ENCODE data around the gene RAB10. TPM values are rescaled to one million over a fixed set of nuclear protein-coding genes. Genes with fewer than 3 reads are reported as not detected.
A peak's percentile ranks its signal among the peaks of the same experiment; 100 is the strongest.

RAB10 gene
- total RNA-seq, 1 experiment from 2014 or later: 140 TPM

DNA sequence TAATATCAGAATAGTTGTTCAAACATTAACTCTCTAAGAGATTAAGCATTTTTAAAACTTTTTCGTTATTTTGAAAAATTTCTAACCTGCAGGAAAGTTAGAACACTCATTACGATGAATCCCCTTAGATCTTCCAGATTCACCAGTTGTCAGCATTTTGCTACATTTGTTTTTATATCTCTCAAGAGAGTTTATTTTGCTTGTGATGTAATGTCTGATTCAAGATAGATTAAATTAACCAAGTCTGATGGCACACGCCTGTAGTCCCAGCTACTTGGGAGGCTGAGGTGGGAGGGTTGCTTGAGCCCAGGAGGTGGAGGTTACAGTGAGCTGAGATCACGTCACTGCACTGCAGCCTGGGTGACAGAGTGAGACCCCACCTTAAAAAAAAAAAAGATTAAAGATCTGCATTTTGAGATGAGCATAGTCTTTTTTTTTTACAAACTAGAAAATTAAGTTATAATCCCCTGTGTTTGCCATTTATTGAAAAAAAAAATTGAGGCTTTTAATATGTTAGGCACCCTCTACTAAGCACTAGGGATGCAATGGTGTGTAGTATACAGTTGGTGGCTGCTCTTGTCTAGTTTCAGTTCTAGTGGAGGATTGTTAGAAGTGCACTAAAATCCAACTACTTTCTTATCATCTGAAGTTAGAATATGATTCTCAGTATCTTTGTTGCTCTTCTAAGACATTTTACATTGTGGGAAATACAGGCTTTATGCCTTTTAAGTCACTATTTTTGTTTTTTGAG lies 20.9 kb downstream of the RAB10 start:
- CTCF ChIA-PET: no interaction called here
- no TSS peak for BruUV-seq (replicated peaks)
- TF ChIP-seq, protein P1, sequence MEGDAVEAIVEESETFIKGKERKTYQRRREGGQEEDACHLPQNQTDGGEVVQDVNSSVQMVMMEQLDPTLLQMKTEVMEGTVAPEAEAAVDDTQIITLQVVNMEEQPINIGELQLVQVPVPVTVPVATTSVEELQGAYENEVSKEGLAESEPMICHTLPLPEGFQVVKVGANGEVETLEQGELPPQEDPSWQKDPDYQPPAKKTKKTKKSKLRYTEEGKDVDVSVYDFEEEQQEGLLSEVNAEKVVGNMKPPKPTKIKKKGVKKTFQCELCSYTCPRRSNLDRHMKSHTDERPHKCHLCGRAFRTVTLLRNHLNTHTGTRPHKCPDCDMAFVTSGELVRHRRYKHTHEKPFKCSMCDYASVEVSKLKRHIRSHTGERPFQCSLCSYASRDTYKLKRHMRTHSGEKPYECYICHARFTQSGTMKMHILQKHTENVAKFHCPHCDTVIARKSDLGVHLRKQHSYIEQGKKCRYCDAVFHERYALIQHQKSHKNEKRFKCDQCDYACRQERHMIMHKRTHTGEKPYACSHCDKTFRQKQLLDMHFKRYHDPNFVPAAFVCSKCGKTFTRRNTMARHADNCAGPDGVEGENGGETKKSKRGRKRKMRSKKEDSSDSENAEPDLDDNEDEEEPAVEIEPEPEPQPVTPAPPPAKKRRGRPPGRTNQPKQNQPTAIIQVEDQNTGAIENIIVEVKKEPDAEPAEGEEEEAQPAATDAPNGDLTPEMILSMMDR (conservative IDR thresholded peaks at IDR 0.05; ENCODE audit: low read depth, low read length): no peak
- no peak for TF ChIP-seq EZH2 (IDR thresholded peaks at IDR 0.05; ENCODE audit: borderline replicate concordance, low read depth, low read length, poor library complexity, severe bottlenecking)
- no peak for DNase-seq (ENCODE audit: low spot score)
- Histone ChIP-seq H3K4me1 (ENCODE audit: insufficient read depth, low read length, poor library complexity, severe bottlenecking) (peaks cover 4% of the 10 kb centered on the region), H3K27ac (ENCODE audit: low read depth, low read length, poor library complexity, severe bottlenecking) (no peak overlapping the region), H3K9me3 (ENCODE audit: low read depth, low read length, poor library complexity, severe bottlenecking) (no peaks in the 10 kb centered on the region), H3K4me3 (ENCODE audit: low read depth, low read length, poor library complexity, severe bottlenecking) (no peak overlapping the region), H3K36me3 (ENCODE audit: insufficient read depth, low read length, poor library complexity, severe bottlenecking) (no peaks in the 10 kb centered on the region), H3K27me3 (replicated peaks; ENCODE audit: insufficient read depth, low read depth, low read length, poor library complexity) (no peaks in the 10 kb centered on the region)
- POLR2A ChIA-PET (ENCODE audit: low non-redundant PET): no interaction called here
- intact Hi-C loops (cut with micrococcal nuclease; ENCODE audit: unreplicated experiment): no loop called here

DNA sequence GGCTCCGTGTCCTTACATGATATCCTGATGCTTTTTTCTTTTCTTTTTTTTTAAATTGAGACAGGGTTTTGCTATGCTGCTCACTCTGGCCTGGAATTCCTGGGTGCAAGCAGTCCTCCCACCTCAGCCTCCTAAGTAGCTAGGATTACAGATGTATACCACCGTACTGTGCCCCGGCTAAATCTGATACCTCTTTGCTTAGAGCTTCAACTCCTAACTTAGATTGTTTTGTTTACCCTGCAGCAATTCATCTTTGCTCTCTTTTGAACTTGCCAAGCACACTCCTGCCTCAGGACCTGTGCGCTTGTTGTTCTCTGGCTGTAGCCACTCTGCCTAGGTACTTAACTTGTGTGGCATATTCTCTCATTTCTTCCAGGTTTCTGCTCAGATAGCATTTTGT lies 24.5 kb downstream of the RAB10 start:
- CTCF ChIA-PET: no interaction called here

DNA sequence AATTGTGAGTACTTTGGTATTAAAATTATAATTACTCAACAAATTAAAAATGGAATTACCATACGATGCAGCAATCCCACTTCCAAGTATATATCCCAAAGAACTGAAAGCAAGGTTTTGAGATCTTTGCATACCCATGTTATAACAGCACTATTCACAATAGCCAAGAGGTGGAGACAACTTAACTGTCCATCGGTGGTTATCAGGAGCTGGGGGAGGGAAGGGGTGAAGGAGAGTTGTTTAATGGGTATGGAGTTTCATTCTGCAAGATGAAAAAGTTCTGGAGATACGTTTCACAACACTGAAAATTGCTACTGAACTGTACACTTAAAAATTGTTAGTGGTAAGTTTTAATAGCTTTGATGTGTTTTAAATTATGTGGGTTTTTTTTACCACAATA lies 25.7 kb downstream of the RAB10 start:
- TF ChIP-seq, protein P1 (conservative IDR thresholded peaks at IDR 0.05; ENCODE audit: low read depth, low read length): 0 out of 2 replicates have a peak, but pooled peaks have one; percentile 12
- TF ChIP-seq EZH2 (IDR thresholded peaks at IDR 0.05; ENCODE audit: borderline replicate concordance, low read depth, low read length, poor library complexity, severe bottlenecking): no peak
- intact Hi-C loops (cut with micrococcal nuclease; ENCODE audit: unreplicated experiment): no loop called here
- BruUV-seq (replicated peaks): no TSS peak
- H3K27ac ChIP-seq (ENCODE audit: low read depth, low read length, poor library complexity, severe bottlenecking): no peak overlapping the region
- H3K9me3 ChIP-seq (ENCODE audit: low read depth, low read length, poor library complexity, severe bottlenecking): no peaks in the 10 kb centered on the region
- no peaks in the 10 kb centered on the region for H3K4me1 ChIP-seq (ENCODE audit: insufficient read depth, low read length, poor library complexity, severe bottlenecking)
- peaks cover 6% of the 10 kb centered on the region for H3K36me3 ChIP-seq (ENCODE audit: insufficient read depth, low read length, poor library complexity, severe bottlenecking)
- no peak overlapping the region for H3K4me3 ChIP-seq (ENCODE audit: low read depth, low read length, poor library complexity, severe bottlenecking)
- no peak for DNase-seq (ENCODE audit: low spot score)
- ChIA-PET CTCF (no interaction called here), POLR2A (ENCODE audit: low non-redundant PET) (no interaction called here)
- H3K27me3 ChIP-seq (replicated peaks; ENCODE audit: insufficient read depth, low read depth, low read length, poor library complexity): no peaks in the 10 kb centered on the region

More for the DNA sequence above, 24.5 kb downstream of the RAB10 start:
- no peak for TF ChIP-seq EZH2 (IDR thresholded peaks at IDR 0.05; ENCODE audit: borderline replicate concordance, low read depth, low read length, poor library complexity, severe bottlenecking)
- TF ChIP-seq, protein P1 (conservative IDR thresholded peaks at IDR 0.05; ENCODE audit: low read depth, low read length): no peak
- Histone ChIP-seq H3K9me3 (ENCODE audit: low read depth, low read length, poor library complexity, severe bottlenecking) (no peaks in the 10 kb centered on the region), H3K4me3 (ENCODE audit: low read depth, low read length, poor library complexity, severe bottlenecking) (no peak overlapping the region), H3K36me3 (ENCODE audit: insufficient read depth, low read length, poor library complexity, severe bottlenecking) (peaks cover 6% of the 10 kb centered on the region), H3K27me3 (replicated peaks; ENCODE audit: insufficient read depth, low read depth, low read length, poor library complexity) (no peaks in the 10 kb centered on the region), H3K27ac (ENCODE audit: low read depth, low read length, poor library complexity, severe bottlenecking) (no peak overlapping the region), H3K4me1 (ENCODE audit: insufficient read depth, low read length, poor library complexity, severe bottlenecking) (no peaks in the 10 kb centered on the region)
- no peak for DNase-seq (ENCODE audit: low spot score)
- POLR2A ChIA-PET (ENCODE audit: low non-redundant PET): no interaction called here
- intact Hi-C loops (cut with micrococcal nuclease; ENCODE audit: unreplicated experiment): no loop called here
- BruUV-seq (replicated peaks): no TSS peak
